Measurements from ENCODE around the gene RPL29.
A peak's percentile ranks its signal among the peaks of the same experiment; 100 is the strongest.

Gene RPL29

GRCh38 chr3:51966016-51966415 lies 29.7 kb downstream of the RPL29 start:
- peaks cover 13% of the 10 kb centered on the region for H3K4me1 ChIP-seq (ENCODE audit: control insufficient read depth, low read depth, low read length)
- H3K27me3 ChIP-seq (ENCODE audit: insufficient read depth, low read length, poor library complexity): no peaks in the 10 kb centered on the region
- peak overlapping the region; percentile 93 for H3K56ac ChIP-seq (ENCODE audit: low read length)
- no peak overlapping the region for H2BK120ac ChIP-seq (ENCODE audit: low read depth, low read length)
- no peak overlapping the region for H4K8ac ChIP-seq (ENCODE audit: low read depth, low read length)
- peak overlapping the region; percentile 27 for H3K9ac ChIP-seq (ENCODE audit: low read length)
- no peak overlapping the region for H3K4me3 ChIP-seq (ENCODE audit: low read length)
- H2BK15ac ChIP-seq (replicated peaks; ENCODE audit: low read depth): no peak overlapping the region
- H3K79me2 ChIP-seq (ENCODE audit: control insufficient read depth, insufficient read depth, low read length): no peaks in the 10 kb centered on the region
- WGBS (ENCODE audit: extremely low coverage, insufficient coverage, low lambda C conversion rate): no CpG with 5 or more reads among the region's 2 CpGs
- no peak overlapping the region for H2AK5ac ChIP-seq (ENCODE audit: low read length)
- H3K79me1 ChIP-seq (ENCODE audit: low read length): peaks cover 6% of the 10 kb centered on the region
- no peak overlapping the region for H4K5ac ChIP-seq (ENCODE audit: low read length)
- H3K23ac ChIP-seq (ENCODE audit: low read length): no peak overlapping the region
- no peaks in the 10 kb centered on the region for H3K36me3 ChIP-seq (ENCODE audit: control insufficient read depth, insufficient read depth, low read length)
- no peak for DNase-seq
- no peak overlapping the region for H3K18ac ChIP-seq (ENCODE audit: low read length)
- no peak overlapping the region for H3K27ac ChIP-seq (ENCODE audit: low read depth, low read length)
- no peak overlapping the region for H3K4me2 ChIP-seq (ENCODE audit: low read length)
- no peak overlapping the region for H3K4ac ChIP-seq (ENCODE audit: low read depth, low read length)
- H2BK5ac ChIP-seq (ENCODE audit: low read length): no peak overlapping the region

DNA sequence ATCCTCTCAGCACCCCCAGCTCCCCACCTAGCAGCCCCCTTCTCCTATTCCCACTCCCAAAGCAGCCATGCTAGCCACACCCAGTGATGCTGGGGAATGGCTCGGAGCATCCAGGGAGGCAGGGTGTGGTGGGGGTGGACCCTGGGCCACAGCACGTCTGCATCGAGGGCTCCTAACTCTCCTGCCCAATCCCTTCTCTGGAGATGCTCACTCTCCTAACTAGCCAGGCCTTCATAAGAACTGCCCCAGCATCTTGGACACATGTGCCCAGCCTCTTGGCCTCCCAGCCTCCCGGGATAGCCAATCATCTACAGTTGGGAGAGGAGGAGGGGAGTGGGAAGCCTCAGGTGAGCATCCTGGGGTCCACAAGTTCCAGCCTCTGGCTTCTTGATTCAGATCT lies 31.2 kb downstream of the RPL29 start:
- H3K36me3 ChIP-seq (ENCODE audit: control insufficient read depth, insufficient read depth, low read length): peaks cover 2% of the 10 kb centered on the region
- no peak overlapping the region for H4K5ac ChIP-seq (ENCODE audit: low read length)
- peaks cover 13% of the 10 kb centered on the region for H3K4me1 ChIP-seq (ENCODE audit: control insufficient read depth, low read depth, low read length)
- H3K18ac ChIP-seq (ENCODE audit: low read length): no peak overlapping the region
- no peak overlapping the region for H3K23ac ChIP-seq (ENCODE audit: low read length)
- DNase-seq: no peak
- no peak overlapping the region for H2AK5ac ChIP-seq (ENCODE audit: low read length)
- H3K9ac ChIP-seq (ENCODE audit: low read length): no peak overlapping the region
- H3K4me3 ChIP-seq (ENCODE audit: low read length): no peak overlapping the region
- H3K27ac ChIP-seq (ENCODE audit: low read depth, low read length): no peak overlapping the region
- H3K79me1 ChIP-seq (ENCODE audit: low read length): peaks cover 6% of the 10 kb centered on the region
- no peak overlapping the region for H3K4ac ChIP-seq (ENCODE audit: low read depth, low read length)
- WGBS (ENCODE audit: extremely low coverage, insufficient coverage, low lambda C conversion rate): no CpG with 5 or more reads among the region's 4 CpGs
- no peak overlapping the region for H2BK15ac ChIP-seq (replicated peaks; ENCODE audit: low read depth)
- no peak overlapping the region for H4K8ac ChIP-seq (ENCODE audit: low read depth, low read length)
- H3K27me3 ChIP-seq (ENCODE audit: insufficient read depth, low read length, poor library complexity): no peaks in the 10 kb centered on the region
- no peaks in the 10 kb centered on the region for H3K79me2 ChIP-seq (ENCODE audit: control insufficient read depth, insufficient read depth, low read length)
- H3K4me2 ChIP-seq (ENCODE audit: low read length): no peak overlapping the region
- no peak overlapping the region for H2BK120ac ChIP-seq (ENCODE audit: low read depth, low read length)
- H3K56ac ChIP-seq (ENCODE audit: low read length): no peak overlapping the region
- no peak overlapping the region for H2BK5ac ChIP-seq (ENCODE audit: low read length)

- Histone ChIP-seq H4K8ac (ENCODE audit: low read depth, low read length) (no peak overlapping the region), H3K36me3 (ENCODE audit: control insufficient read depth, insufficient read depth, low read length) (peaks cover 2% of the 10 kb centered on the region), H4K5ac (ENCODE audit: low read length) (no peak overlapping the region), H3K4me1 (ENCODE audit: control insufficient read depth, low read depth, low read length) (peaks cover 13% of the 10 kb centered on the region), H3K27me3 (ENCODE audit: insufficient read depth, low read length, poor library complexity) (no peaks in the 10 kb centered on the region), H3K9ac (ENCODE audit: low read length) (no peak overlapping the region), H3K4ac (ENCODE audit: low read depth, low read length) (no peak overlapping the region), H3K4me2 (ENCODE audit: low read length) (no peak overlapping the region), H3K23ac (ENCODE audit: low read length) (no peak overlapping the region), H2BK5ac (ENCODE audit: low read length) (no peak overlapping the region), H2BK120ac (ENCODE audit: low read depth, low read length) (no peak overlapping the region), H3K79me1 (ENCODE audit: low read length) (peaks cover 6% of the 10 kb centered on the region), H3K4me3 (ENCODE audit: low read length) (no peak overlapping the region), H3K79me2 (ENCODE audit: control insufficient read depth, insufficient read depth, low read length) (no peaks in the 10 kb centered on the region), H3K56ac (ENCODE audit: low read length) (no peak overlapping the region), H3K27ac (ENCODE audit: low read depth, low read length) (no peak overlapping the region), H2AK5ac (ENCODE audit: low read length) (no peak overlapping the region), H3K18ac (ENCODE audit: low read length) (no peak overlapping the region), H2BK15ac (replicated peaks; ENCODE audit: low read depth) (no peak overlapping the region)
- no peak for DNase-seq
- no CpG with 5 or more reads among the region's 12 CpGs for WGBS (ENCODE audit: extremely low coverage, insufficient coverage, low lambda C conversion rate)
Measured at GRCh38 chr3:51963951-51964451, 31.7 kb downstream of the RPL29 start.

DNA sequence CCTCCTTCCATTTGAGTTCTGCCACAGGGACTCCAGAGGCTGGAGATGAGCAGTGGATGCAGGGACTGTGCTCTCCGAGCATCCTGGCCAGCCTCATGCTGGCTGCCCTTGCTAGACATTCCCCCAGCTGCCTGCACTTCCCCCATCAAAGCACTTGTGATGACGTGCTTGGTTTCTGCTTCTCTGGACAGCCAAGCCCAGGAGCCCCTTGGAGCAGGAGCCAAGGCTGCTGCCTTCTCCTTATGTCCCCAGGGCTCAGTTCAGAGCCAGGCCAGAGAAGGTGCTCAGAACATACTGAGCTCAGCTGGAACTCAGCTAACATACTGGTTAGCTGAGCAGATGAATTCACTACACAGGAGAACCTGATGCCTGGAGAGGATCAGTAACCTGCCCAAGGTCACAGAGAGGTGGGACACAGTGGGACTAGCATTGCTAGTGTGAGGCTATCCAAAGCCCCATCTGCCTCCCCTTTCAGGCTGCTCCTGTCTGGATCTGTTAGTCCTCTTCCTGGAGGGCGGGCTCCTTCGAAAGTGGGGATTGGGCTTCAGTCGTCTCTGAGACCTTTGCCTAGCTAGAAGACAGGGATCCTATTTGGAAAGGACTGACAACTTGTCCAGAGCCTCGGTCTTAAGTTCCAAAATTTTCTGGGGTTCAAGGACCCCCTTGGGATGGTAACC lies 32.7 kb downstream of the RPL29 start:
- Histone ChIP-seq H3K79me2 (ENCODE audit: control insufficient read depth, insufficient read depth, low read length) (no peaks in the 10 kb centered on the region), H3K79me1 (ENCODE audit: low read length) (peaks cover 6% of the 10 kb centered on the region), H3K4me1 (ENCODE audit: control insufficient read depth, low read depth, low read length) (peaks cover 8% of the 10 kb centered on the region), H2BK15ac (replicated peaks; ENCODE audit: low read depth) (no peak overlapping the region), H3K36me3 (ENCODE audit: control insufficient read depth, insufficient read depth, low read length) (peaks cover 3% of the 10 kb centered on the region), H3K9ac (ENCODE audit: low read length) (no peak overlapping the region), H3K27ac (ENCODE audit: low read depth, low read length) (no peak overlapping the region), H2BK5ac (ENCODE audit: low read length) (no peak overlapping the region), H2BK120ac (ENCODE audit: low read depth, low read length) (no peak overlapping the region), H3K27me3 (ENCODE audit: insufficient read depth, low read length, poor library complexity) (no peaks in the 10 kb centered on the region), H3K4ac (ENCODE audit: low read depth, low read length) (no peak overlapping the region), H3K23ac (ENCODE audit: low read length) (no peak overlapping the region), H4K8ac (ENCODE audit: low read depth, low read length) (no peak overlapping the region), H3K56ac (ENCODE audit: low read length) (no peak overlapping the region), H3K4me2 (ENCODE audit: low read length) (no peak overlapping the region), H4K5ac (ENCODE audit: low read length) (no peak overlapping the region), H3K18ac (ENCODE audit: low read length) (no peak overlapping the region), H3K4me3 (ENCODE audit: low read length) (no peak overlapping the region), H2AK5ac (ENCODE audit: low read length) (no peak overlapping the region)
- WGBS (ENCODE audit: extremely low coverage, insufficient coverage, low lambda C conversion rate): no CpG with 5 or more reads among the region's 6 CpGs
- DNase-seq: no peak

DNA sequence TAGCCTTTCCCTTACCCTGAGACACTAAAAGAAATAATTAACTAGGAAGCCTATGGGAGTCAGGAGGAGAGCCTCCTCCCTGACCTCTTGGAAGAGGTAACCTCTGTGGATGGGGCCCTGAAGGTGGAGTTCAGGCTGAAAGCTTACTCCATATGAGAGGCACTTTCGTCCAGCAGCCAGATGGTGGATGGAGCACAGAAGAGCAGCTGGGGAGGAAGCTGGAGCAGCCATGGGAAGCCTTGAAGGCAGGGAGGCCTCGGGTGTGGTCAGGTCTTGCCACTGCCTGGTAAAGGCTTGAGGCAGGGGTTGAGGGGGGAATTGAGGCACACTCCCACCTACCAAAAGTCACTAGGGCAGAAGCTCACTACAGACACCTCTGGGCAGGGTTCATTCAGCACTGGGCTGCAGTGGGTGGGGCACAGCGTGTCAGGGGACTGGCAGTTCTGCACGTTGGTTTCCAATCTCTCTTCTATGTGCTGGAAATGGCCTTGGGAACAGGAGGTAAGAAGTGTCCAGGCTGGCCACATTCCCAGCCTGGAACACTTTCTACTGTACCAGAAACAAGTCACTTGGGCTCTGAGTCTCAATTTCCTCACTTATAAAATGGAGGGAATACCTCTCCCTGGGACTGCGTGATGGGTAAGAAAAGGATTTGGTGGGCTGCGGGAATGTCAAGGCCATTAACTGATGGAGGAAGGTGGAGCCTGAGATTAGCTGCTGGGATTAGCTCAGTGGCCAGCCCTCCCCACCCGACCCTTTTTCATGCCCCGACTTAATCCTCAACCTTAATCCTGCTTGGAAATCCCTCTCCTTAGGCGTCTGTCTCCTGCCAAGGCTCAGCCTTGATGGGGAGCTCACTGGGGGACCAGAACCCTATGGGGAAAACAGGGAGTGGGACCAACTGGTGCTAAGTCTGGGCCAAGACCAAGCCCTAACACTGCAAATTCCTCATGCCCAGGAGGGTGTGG lies 33.8 kb downstream of the RPL29 start:
- Histone ChIP-seq H3K79me2 (ENCODE audit: control insufficient read depth, insufficient read depth, low read length) (no peaks in the 10 kb centered on the region), H3K27me3 (ENCODE audit: insufficient read depth, low read length, poor library complexity) (no peaks in the 10 kb centered on the region), H4K5ac (ENCODE audit: low read length) (no peak overlapping the region), H3K36me3 (ENCODE audit: control insufficient read depth, insufficient read depth, low read length) (peaks cover 3% of the 10 kb centered on the region), H3K4me3 (ENCODE audit: low read length) (no peak overlapping the region), H3K4ac (ENCODE audit: low read depth, low read length) (no peak overlapping the region), H3K79me1 (ENCODE audit: low read length) (peaks cover 5% of the 10 kb centered on the region), H3K4me2 (ENCODE audit: low read length) (no peak overlapping the region), H3K56ac (ENCODE audit: low read length) (no peak overlapping the region), H3K27ac (ENCODE audit: low read depth, low read length) (no peak overlapping the region), H2AK5ac (ENCODE audit: low read length) (no peak overlapping the region), H4K8ac (ENCODE audit: low read depth, low read length) (no peak overlapping the region), H2BK5ac (ENCODE audit: low read length) (no peak overlapping the region), H2BK15ac (replicated peaks; ENCODE audit: low read depth) (no peak overlapping the region), H3K4me1 (ENCODE audit: control insufficient read depth, low read depth, low read length) (peaks cover 7% of the 10 kb centered on the region), H2BK120ac (ENCODE audit: low read depth, low read length) (no peak overlapping the region), H3K23ac (ENCODE audit: low read length) (no peak overlapping the region), H3K9ac (ENCODE audit: low read length) (no peak overlapping the region), H3K18ac (ENCODE audit: low read length) (no peak overlapping the region)
- DNase-seq: no peak
- no CpG with 5 or more reads among the region's 9 CpGs for WGBS (ENCODE audit: extremely low coverage, insufficient coverage, low lambda C conversion rate)
